HK-2 (cell line): Measurements from ENCODE around the gene FUCA1.

Source experiments
- DNase-seq: peaks from one replicate; pipeline ENCODE4 v3.0.0-alpha.2; 2018; ENCODE audit not compliant: unreplicated experiment

The FUCA1 gene

DNA sequence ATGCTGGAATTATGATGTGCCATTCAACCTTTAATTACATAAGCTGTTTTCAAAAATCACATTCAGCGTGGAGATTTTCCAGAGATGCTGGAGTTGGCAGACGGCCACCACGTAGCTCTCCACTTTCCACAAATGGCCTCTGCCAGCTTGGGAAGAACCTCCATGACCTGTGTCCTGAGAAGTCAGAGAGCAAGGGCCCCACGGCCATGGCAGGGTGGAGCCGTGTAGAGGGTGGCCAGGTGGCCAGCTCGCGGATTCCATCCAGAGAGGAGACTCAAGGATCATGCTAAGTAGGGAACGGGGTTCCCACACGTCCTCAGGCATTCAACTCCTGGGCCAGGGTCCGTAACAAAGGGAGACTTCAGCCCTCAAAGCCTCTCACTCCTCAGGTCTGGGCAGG is 66.2 kb downstream of the FUCA1 start:
- no peak for DNase-seq

- DNase-seq = no peak
Measured at GRCh38 chr1:23801338-23801748, 66.7 kb downstream of the FUCA1 start.

- peak; percentile 98 for DNase-seq
Measured at GRCh38 chr1:23800400-23801337, 67.4 kb downstream of the FUCA1 start, which contains the start of gene GALE. GALE (minus strand) TSS chr1:23800754; CDS start chr1:23799007, 1,747 bp downstream.

DNA sequence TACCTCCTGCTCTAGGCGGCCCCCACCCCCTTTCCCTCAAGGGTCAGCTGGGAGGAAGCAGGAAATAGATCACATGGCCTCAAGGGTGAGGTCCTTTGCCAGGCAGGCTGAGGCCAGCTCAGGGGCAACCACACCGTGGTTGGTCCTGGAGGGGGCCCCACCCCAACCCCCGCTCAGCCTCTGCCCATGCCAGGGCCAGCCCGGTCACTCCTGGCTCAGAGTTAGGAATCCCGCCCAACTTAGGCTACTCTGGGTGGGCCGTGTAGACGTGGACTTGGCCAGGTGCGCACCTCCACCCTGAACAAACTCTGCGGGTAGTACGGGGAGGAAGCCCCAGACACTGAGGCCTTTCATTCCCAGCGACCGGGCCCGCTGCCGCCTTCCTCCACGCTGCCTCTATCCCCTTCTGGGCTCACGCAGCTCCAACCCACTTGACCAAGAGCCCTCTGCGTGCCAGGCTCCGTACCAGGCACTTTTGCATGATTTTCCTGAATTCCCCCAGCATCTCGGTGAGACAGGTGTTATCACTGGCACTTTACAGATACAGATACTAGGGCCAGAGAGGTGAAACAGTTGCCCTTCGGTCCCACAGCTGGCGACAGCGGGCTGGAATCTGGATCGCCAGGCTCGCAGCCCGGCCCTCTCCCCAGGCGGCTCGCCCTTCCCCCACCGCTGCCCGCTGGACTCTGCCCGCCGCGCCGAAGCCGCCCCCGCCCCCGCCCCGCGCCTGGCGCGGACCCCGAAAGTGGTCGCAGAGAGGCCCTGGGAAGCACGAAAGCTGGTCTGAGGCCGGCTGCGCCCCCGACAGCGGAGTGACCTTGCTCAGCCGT is 68.3 kb downstream of the FUCA1 start:
- DNase-seq = peak; percentile 95

DNA sequence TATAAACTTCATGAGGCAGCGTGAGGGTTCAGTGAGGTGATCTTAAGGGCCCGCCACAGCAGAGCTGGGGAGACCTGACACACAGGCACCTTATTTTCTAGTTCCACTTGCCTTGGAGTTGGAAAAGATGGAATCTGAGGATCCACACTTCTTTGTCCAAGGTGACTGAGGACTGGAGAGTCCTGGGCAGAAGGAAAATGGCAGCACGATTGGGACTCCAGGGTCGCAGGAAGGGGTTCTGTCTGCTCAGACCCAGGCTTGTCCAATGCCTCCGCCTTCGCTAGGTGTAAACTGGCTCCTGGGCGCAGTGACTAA is 68.9 kb downstream of the FUCA1 start:
- no peak for DNase-seq

DNA sequence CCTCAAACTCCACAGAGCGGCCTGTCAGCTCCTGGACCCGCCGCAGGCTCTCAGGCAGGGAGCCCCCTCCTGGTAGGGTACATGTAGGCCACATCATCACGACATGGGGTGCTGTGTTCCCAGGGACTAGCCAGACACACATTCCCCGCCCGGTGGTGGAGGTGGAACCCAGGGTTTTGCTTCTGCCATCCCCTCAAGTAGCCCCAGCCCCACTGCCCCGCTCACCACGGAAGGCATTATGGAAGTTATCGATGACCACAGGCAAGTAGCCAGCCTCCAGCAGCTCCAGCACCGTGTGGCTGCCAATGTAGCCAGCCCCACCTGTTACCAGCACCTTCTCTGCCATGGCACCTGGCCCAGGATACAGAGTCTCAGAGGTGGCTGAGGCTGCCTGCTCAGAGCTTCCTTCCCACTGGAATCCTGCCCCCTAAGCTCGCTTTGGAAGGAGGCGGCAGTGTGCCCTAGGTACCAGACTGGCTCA is 69.4 kb downstream of the FUCA1 start:
- DNase-seq = no peak

DNA sequence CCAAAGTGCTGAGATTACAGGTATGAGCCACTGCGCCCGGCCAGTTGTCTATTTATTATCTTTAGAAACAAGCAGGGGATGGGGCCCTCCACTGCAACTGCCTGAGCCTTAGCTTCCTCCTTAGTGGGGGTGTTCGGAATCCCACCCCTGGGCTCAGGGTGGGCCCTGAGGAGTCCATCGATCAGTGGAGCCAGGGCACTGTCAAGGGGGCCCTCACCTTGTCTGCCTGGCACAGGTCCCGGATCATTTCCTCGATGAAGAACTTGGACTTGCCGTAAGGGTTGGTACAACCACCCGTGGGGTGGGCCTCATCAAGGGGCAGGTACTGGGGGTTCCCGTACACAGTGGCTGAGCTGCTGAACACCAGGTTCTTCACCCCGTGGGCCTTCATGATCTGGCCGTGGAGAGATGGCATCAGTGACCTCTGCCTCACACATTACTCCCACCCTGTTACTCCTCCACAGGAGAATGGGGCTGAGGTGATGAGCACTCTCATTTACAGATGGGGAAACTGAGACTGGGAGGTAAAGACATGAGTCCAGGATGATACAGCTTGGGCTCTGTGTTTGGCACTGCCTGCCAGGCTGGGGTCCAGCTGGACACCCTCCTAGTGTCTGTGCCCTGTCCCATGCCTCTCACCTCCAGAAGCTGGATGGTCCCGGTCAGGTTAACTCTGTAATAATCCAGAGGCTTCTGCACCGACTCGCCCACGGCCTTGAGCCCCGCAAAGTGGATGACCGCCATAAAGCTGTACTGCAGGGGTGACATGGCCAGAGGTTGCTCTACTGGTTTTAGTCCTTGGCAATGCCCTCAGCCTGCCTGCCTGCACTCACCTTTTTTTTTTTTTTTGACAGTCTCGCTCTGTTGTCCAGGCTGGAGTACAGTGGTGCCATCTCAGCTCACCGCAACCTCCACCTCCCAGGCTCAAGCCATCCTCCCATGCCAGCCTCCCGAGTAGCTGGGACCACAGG is 70.3 kb downstream of the FUCA1 start:
- DNase-seq = no peak

- no peak for DNase-seq
Measured at GRCh38 chr1:23796466-23797271, 71.4 kb downstream of the FUCA1 start.

DNA sequence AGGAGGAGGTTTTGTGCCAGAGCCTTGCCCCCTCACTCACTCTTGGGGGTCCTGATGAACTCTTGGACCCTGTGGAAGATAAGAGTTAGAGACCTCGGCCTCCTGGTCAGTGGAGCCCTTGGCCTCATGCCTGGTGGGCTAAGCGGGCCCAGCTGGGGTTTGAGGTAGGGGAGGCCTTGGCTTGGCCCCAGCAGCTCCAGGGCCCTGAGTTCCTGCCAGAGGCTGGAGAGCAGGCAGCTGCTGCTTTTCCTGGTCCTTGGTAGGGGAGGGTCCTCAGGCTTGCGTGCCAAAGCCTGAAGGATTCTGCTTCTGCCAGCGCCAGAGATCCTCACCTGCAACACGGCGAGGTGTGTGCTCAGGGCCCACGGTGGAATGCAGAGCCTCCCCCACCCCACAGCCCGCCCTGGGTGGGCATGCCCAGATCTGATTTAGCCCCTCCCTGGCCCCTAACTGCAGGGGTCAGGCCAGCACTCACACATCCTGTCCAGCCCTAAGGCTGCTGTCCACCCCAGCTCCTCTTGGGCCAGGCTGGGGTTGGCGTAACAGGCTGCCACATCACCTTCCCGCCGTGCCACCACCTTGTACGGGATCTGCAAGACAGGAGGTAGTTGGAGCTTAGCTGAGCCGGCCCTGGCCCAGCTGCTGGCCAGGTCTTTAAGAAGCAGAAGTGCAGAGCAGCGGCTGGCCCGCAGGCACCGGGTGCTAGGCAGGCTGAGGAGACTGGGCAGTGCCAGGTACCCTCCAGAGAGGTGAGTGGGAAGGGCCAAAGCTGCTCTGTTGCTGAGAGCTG is 72.2 kb downstream of the FUCA1 start:
- no peak for DNase-seq
